Measurements from ENCODE around the gene KNDC1.

GRCh38 chr10:133216776-133217175 is 56.8 kb downstream of the KNDC1 start:
- TF ChIP-seq CTCF (IDR thresholded peaks at IDR 0.05), result no peak
- no peak for TF ChIP-seq POLR2A (IDR thresholded peaks at IDR 0.05; ENCODE audit: low read depth)
- no peak for TF ChIP-seq POLR2AphosphoS5 (IDR thresholded peaks at IDR 0.05)
- TF ChIP-seq EP300 (IDR thresholded peaks at IDR 0.05), result no peak

Measured in esophagus muscularis mucosa (tissue), 4 donors.